GM12891 (cell line): ENCODE data around the gene CDC40.

ENCODE experiments used
- POLR2A ChIP-seq: IDR thresholded peaks from 2 replicates; pipeline ENCODE4 v1.6.1; 2011; ENCODE audit warnings: low read depth, low read length, control low read depth
- POLR2AphosphoS5 ChIP-seq: IDR thresholded peaks from 2 replicates; pipeline ENCODE4 v1.6.1; 2011; ENCODE audit warnings: low read depth, low read length, control low read depth
- TAF1 ChIP-seq: IDR thresholded peaks from 2 replicates; pipeline ENCODE4 v1.6.1; 2011; ENCODE audit warnings: low read depth, low read length, control low read depth

- TF ChIP-seq POLR2A: no peak
- TF ChIP-seq TAF1: no peak
- TF ChIP-seq POLR2AphosphoS5: no peak
Measured at GRCh38 chr6:110214338-110214737, 34.1 kb downstream of the CDC40 start.
